GM23338 (cell line): Measurements from ENCODE around the gene SEC61A1. TPM values are rescaled to one million over a fixed set of nuclear protein-coding genes. Genes with fewer than 3 reads are reported as not detected.

Experiments used
- ATAC-seq: fragments of 200-7000 bp; cut with Tn5 transposase; 3 replicates; pipeline ENCODE4 v1.9.1; 2020
- DNase-seq: peaks from one replicate; pipeline ENCODE4 v3.0.0-alpha.2; 2015; ENCODE audit warnings: low spot score
- H2AFZ ChIP-seq: fragments of 200-600 bp; sonication (generic); 2 replicates; pipeline ENCODE4 v1.8.0; 2016; ENCODE audit warnings: antibody characterized with exemption, mild to moderate bottlenecking, moderate library complexity
- H3F3A ChIP-seq: fragments of 200-600 bp; sonication (generic); replicated peaks from 2 replicates; pipeline ENCODE4 v1.8.0; 2017; ENCODE audit warnings: antibody characterized with exemption, mixed run types, low read depth
- H3K27ac ChIP-seq: fragments of 200-600 bp; sonication (generic); 2 replicates; pipeline ENCODE4 v1.6.1; 2016; ENCODE audit warnings: low read depth
- H3K27me3 ChIP-seq: fragments of 200-600 bp; sonication (generic); 2 replicates; pipeline ENCODE4 v1.8.0; 2016; ENCODE audit warnings: mild to moderate bottlenecking, mixed run types, moderate library complexity; ENCODE audit not compliant: insufficient read depth
- H3K36me3 ChIP-seq: fragments of 200-600 bp; sonication (generic); 2 replicates; pipeline ENCODE4 v1.8.0; 2016; ENCODE audit warnings: mild to moderate bottlenecking; ENCODE audit not compliant: insufficient read depth
- H3K4me1 ChIP-seq: fragments of 200-600 bp; sonication (generic); 2 replicates; pipeline ENCODE4 v1.8.0; 2016; ENCODE audit warnings: mild to moderate bottlenecking, moderate library complexity; ENCODE audit not compliant: insufficient read depth
- H3K4me2 ChIP-seq: fragments of 200-600 bp; sonication (generic); 2 replicates; pipeline ENCODE4 v1.7.1; 2017; ENCODE audit warnings: mixed run types
- H3K4me3 ChIP-seq: fragments of 200-600 bp; sonication (generic); 2 replicates; pipeline ENCODE4 v1.6.1; 2016; ENCODE audit warnings: mixed run types
- H3K79me2 ChIP-seq: fragments of 200-600 bp; sonication (generic); replicated peaks from 2 replicates; pipeline ENCODE4 v1.8.0; 2017; ENCODE audit warnings: mild to moderate bottlenecking; ENCODE audit not compliant: insufficient read depth
- H3K9me2 ChIP-seq: fragments of 200-600 bp; sonication (generic); 2 replicates; pipeline ENCODE4 v1.8.0; 2017; ENCODE audit not compliant: insufficient read depth
- H4K20me1 ChIP-seq: fragments of 200-600 bp; sonication (generic); replicated peaks from 2 replicates; pipeline ENCODE4 v1.8.0; 2017; ENCODE audit warnings: mild to moderate bottlenecking; ENCODE audit not compliant: insufficient read depth
- H3K27ac Mint-ChIP-seq: 2 replicates; pipeline ENCODE4 v1.8.0; 2020; ENCODE audit warnings: inconsistent platforms, mild to moderate bottlenecking, moderate library complexity, mixed read lengths
- H3K27me3 Mint-ChIP-seq: 3 replicates; pipeline ENCODE4 v1.8.0; 2022; ENCODE audit warnings: low read depth, mild to moderate bottlenecking, moderate library complexity, mixed read lengths, inconsistent platforms; ENCODE audit not compliant: insufficient read depth, poor library complexity
- H3K36me3 Mint-ChIP-seq: 3 replicates; pipeline ENCODE4 v1.8.0; 2021; ENCODE audit warnings: low read depth, mild to moderate bottlenecking, inconsistent platforms, moderate library complexity, mixed read lengths
- H3K4me1 Mint-ChIP-seq: 3 replicates; pipeline ENCODE4 v1.8.0; 2020; ENCODE audit warnings: mild to moderate bottlenecking, inconsistent platforms, mixed read lengths
- H3K4me3 Mint-ChIP-seq: 3 replicates; pipeline ENCODE4 v1.8.0; 2021; ENCODE audit warnings: moderate library complexity, mild to moderate bottlenecking, inconsistent platforms, mixed read lengths
- H3K9me3 Mint-ChIP-seq: 3 replicates; pipeline ENCODE4 v1.8.0; 2020; ENCODE audit warnings: moderate library complexity, mild to moderate bottlenecking, inconsistent platforms, mixed read lengths
- CREB1 ChIP-seq: fragments of 250-450 bp; sonication (Bioruptor Pico); IDR thresholded peaks from 2 replicates; pipeline ENCODE4 v1.5.0; 2020; ENCODE audit warnings: low read depth, mild to moderate bottlenecking, moderate library complexity
- CTCF ChIP-seq, 2 experiments: fragments of 200-600 bp in 1 of 2; sonication (generic) in 1 of 2; conservative IDR thresholded peaks; 2 replicates each; pipeline versions ENCODE4 v1.5.1 to v1.6.1; 2016 to 2017; ENCODE audit warnings: antibody characterized with exemption in 2 of 2, low read depth in 2 of 2, mild to moderate bottlenecking in 2 of 2, moderate library complexity in 1 of 2
- ETS1 ChIP-seq: IDR thresholded peaks from 2 replicates; pipeline ENCODE4 v1.6.1; 2016; ENCODE audit warnings: antibody characterized with exemption
- EZH2 ChIP-seq: fragments of 200-600 bp; sonication (generic); IDR thresholded peaks from one replicate; pipeline ENCODE4 v1.8.0; 2017; ENCODE audit warnings: antibody characterized with exemption, mild to moderate bottlenecking, low read depth; ENCODE audit not compliant: unreplicated experiment
- EZH2phosphoT487 ChIP-seq: fragments of 200-600 bp; sonication (generic); IDR thresholded peaks from one replicate; pipeline ENCODE4 v1.8.1; 2018; ENCODE audit warnings: antibody characterized with exemption; ENCODE audit not compliant: unreplicated experiment
- JUNB ChIP-seq: IDR thresholded peaks from one replicate; pipeline ENCODE4 v1.6.1; 2016; ENCODE audit warnings: antibody characterized with exemption; ENCODE audit not compliant: unreplicated experiment
- NANOG ChIP-seq: IDR thresholded peaks from 2 replicates; pipeline ENCODE4 v1.6.1; 2016; ENCODE audit warnings: antibody characterized with exemption, borderline replicate concordance
- POLR2AphosphoS5 ChIP-seq: IDR thresholded peaks from 2 replicates; pipeline ENCODE4 v1.6.1; 2016; ENCODE audit warnings: antibody characterized with exemption, low read depth
- REST ChIP-seq: IDR thresholded peaks from one replicate; pipeline ENCODE4 v1.6.1; 2018; ENCODE audit warnings: antibody characterized with exemption; ENCODE audit not compliant: unreplicated experiment
- STAT1 ChIP-seq: IDR thresholded peaks from one replicate; pipeline ENCODE4 v1.6.1; 2016; ENCODE audit warnings: antibody characterized with exemption; ENCODE audit not compliant: unreplicated experiment
- ZNF114 ChIP-seq: fragments of 250-450 bp; sonication (Bioruptor Pico); IDR thresholded peaks from 2 replicates; pipeline ENCODE4 v1.5.0; 2020; ENCODE audit warnings: mild to moderate bottlenecking, moderate library complexity
- ZNF331 ChIP-seq: fragments of 250-450 bp; sonication (Bioruptor Pico); IDR thresholded peaks from 2 replicates; pipeline ENCODE4 v1.5.0; 2020; ENCODE audit warnings: low read depth, mild to moderate bottlenecking, moderate library complexity
- ZNF462 ChIP-seq: fragments of 250-450 bp; sonication (Bioruptor Pico); IDR thresholded peaks from 2 replicates; pipeline ENCODE4 v1.5.0; 2020; ENCODE audit warnings: mild to moderate bottlenecking, moderate library complexity
- polyA plus RNA-seq: library from polyadenylated mRNA; unstranded; fragments of >200 nt; fragmentation: Nextera tagmentation; extraction: Ambion mirVana; gene quantifications from 2 replicates; pipeline ENCODE4 v1.2.1, GENCODE V29; 2016
- total RNA-seq: library from RNA; depleted of rRNA; stranded (reverse); fragments of >200 nt; shearing (Covaris generic); gene quantifications from 2 replicates; pipeline ENCODE4 v1.2.3, GENCODE V29; 2014

Gene SEC61A1
- total and polyA plus RNA-seq, 2 experiments from 2014 or later: 44.8 to 184 TPM

- Histone ChIP-seq H3K79me2 (no peaks in the 10 kb centered on the region), H3K36me3 (no peaks in the 10 kb centered on the region), H3K27me3 (no peaks in the 10 kb centered on the region), H4K20me1 (no peaks in the 10 kb centered on the region), H3K9me2 (0 out of 2 replicates have a peak, but pooled peaks cover 3% of the 10 kb centered on the region), H2AFZ (no peak overlapping the region), H3F3A (0 out of 2 replicates have a peak, but pooled peaks cover 9% of the 10 kb centered on the region), H3K4me2 (no peak overlapping the region), H3K27ac (no peak overlapping the region), H3K4me1 (peaks cover 14% of the 10 kb centered on the region), H3K4me3 (no peak overlapping the region)
- ATAC-seq (no peak), DNase-seq (no peak)
- Mint-ChIP-seq H3K4me3 (no peak overlapping the region; the same call in 2 of the 3 replicates), H3K27ac (no peak overlapping the region), H3K9me3 (no peaks in the 10 kb centered on the region), H3K36me3 (no peaks in the 10 kb centered on the region), H3K27me3 (peaks cover 2% of the 10 kb centered on the region), H3K4me1 (peaks cover 18% of the 10 kb centered on the region)
- TF ChIP-seq EZH2phosphoT487 (no peak), NANOG (no peak), ZNF114 (no peak), JUNB (no peak), ZNF331 (CRISPR knock-in tag) (no peak), ZNF462 (CRISPR knock-in tag) (no peak), STAT1 (no peak), CTCF (conservative IDR thresholded peaks at IDR 0.05; ENCODE audit: low read depth in 2 of 2) (no peak), POLR2AphosphoS5 (no peak), REST (no peak), CREB1 (CRISPR knock-in tag) (no peak), ETS1 (no peak), EZH2 (no peak)
These were observed 42.0 kb upstream of the SEC61A1 start for GRCh38 chr3:128009952-128010846.
